Gastroesophageal sphincter (tissue), 3 donors: ENCODE data around the gene MLLT10.

Source experiments
- CTCF ChIP-seq, 4 experiments: fragments of 200-600 bp in 2 of 4; fragments of 450-650 bp in 2 of 4; sonication (generic) in 1 of 4; IDR thresholded peaks; one replicate each; pipeline ENCODE4 v1.5.1; 2017 to 2019; ENCODE audit warnings: antibody characterized with exemption in 4 of 4, mild to moderate bottlenecking in 2 of 4, moderate library complexity in 2 of 4
- POLR2A ChIP-seq, 2 donors: fragments of 450-650 bp; IDR thresholded peaks; one replicate each; pipeline ENCODE4 v1.6.1; 2017; ENCODE audit warnings: antibody characterized with exemption in 2 of 2, mild to moderate bottlenecking in 2 of 2, moderate library complexity in 1 of 2

GRCh38 chr10:21531164-21531563 lies 2.9 kb upstream of the MLLT10 start:
- no peak for TF ChIP-seq POLR2A (IDR thresholded peaks at IDR 0.05)
- TF ChIP-seq CTCF (IDR thresholded peaks at IDR 0.05), result no peak
